ENCODE results near the gene GPC5. TPM values are rescaled to one million over a fixed set of nuclear protein-coding genes. Genes with fewer than 3 reads are reported as not detected.

GPC5 gene
- total and polyA plus RNA-seq, 2 of the 13 experiments (the other 11 are each of a cell fraction or from before 2014, with no cell fraction given): 0.02 to 0.07 TPM

DNA sequence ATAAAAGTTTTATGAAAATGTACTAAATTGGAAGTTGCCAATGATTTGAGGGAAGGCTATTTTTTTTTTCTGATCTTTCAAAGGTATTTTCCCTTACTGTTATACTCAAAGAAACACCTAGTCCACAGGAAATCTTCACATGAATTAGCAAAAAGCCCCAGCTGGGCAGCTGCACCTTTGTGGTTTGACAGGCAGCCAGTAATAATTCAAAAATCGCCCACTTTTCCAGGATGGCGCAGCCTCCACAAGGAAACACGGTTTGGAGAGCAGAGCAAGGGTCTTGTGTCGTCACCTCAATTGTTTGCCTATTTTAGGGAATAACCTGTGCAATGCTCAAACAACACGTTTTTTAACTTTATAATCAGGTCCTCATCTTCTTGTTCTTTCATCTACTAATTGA is 1503.3 kb downstream of the GPC5 start (continued):
- TF ChIP-seq, protein P1, sequence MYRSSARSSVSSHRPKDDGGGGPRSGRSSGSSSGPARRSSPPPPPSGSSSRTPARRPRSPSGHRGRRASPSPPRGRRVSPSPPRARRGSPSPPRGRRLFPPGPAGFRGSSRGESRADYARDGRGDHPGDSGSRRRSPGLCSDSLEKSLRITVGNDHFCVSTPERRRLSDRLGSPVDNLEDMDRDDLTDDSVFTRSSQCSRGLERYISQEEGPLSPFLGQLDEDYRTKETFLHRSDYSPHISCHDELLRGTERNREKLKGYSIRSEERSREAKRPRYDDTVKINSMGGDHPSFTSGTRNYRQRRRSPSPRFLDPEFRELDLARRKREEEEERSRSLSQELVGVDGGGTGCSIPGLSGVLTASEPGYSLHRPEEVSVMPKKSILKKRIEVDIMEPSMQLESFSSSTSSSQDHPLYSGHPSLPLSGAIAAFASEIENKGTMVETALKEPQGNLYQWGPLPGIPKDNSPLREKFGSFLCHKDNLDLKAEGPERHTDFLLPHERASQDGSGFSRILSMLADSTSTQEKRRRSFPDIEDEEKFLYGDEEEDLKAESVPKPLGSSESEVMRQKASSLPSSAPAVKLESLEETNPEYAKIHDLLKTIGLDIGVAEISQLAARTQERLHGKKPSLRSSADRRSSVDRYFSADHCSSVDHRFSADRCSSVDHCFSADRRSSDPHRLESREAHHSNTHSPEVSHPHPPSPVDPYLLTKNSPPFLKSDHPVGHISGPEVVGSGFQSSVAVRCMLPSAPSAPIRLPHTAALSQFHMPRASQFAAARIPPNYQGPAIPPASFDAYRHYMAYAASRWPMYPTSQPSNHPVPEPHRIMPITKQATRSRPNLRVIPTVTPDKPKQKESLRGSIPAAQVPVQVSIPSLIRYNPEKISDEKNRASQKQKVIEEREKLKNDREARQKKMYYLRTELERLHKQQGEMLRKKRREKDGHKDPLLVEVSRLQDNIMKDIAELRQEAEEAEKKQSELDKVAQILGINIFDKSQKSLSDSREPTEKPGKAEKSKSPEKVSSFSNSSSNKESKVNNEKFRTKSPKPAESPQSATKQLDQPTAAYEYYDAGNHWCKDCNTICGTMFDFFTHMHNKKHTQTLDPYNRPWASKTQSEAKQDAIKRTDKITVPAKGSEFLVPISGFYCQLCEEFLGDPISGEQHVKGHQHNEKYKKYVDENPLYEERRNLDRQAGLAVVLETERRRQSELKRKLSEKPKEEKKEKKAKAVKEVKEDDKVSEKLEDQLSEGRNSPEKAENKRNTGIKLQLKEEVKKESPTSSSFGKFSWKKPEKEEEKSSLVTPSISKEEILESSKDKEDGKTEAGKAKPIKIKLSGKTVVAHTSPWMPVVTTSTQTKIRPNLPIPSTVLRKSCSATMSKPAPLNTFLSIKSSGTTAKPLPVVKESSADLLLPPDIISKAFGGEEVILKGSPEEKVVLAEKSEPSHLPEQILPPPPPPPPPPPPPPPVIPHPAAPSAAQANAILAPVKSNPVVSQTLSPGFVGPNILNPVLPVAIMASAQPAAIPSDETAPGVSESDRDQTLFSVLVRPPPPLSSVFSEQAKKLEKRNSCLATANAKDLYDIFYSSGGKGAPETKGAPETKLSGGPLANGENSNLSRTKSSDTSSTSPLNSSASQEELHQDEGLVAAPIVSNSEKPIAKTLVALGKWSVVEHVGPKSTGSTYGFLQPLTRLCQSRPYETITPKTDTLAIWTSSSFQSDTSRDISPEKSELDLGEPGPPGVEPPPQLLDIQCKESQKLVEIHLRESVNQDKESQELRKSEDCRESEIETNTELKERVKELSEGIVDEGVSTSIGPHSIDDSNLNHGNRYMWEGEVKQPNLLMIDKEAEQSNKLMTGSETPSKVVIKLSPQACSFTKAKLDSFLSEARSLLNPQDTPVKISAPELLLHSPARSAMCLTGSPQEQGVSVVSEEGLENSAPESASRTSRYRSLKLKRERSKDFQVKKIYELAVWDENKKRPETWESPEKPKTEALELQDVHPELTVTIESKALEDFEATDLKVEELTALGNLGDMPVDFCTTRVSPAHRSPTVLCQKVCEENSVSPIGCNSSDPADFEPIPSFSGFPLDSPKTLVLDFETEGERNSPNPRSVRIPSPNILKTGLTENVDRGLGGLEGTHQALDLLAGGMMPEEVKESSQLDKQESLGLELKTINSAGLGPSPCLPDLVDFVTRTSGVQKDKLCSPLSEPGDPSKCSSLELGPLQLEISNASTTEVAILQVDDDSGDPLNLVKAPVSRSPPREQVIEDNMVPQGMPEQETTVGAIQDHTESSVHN (CRISPR knock-in tag; IDR thresholded peaks at IDR 0.05): no peak
- TF ChIP-seq CREM (IDR thresholded peaks at IDR 0.05) (no peak), CREM (CRISPR knock-in tag; IDR thresholded peaks at IDR 0.05) (no peak), NFIC (IDR thresholded peaks at IDR 0.05; ENCODE audit: low read length) (no peak)

GRCh38 chr13:92912629-92913028 is 1514.2 kb downstream of the GPC5 start:
- Histone ChIP-seq H3K27me3 (ENCODE audit: control insufficient read depth in 1 of 2, insufficient read depth in 2 of 2, low read length in 2 of 2) (0 out of 5 replicates have a peak, but pooled peaks cover 0 to 3% of the 10 kb centered on the region in 2 experiments), H3K9me3 (ENCODE audit: low read length) (no peaks in the 10 kb centered on the region), H3K27ac (ENCODE audit: extremely low read length, insufficient read depth, low read length) (no peak overlapping the region), H3K9ac (ENCODE audit: insufficient read depth, low read depth, low read length) (no peak overlapping the region), H3K4me1 (ENCODE audit: insufficient read depth, low read length) (no peaks in the 10 kb centered on the region), H2AFZ (ENCODE audit: low read length) (no peak overlapping the region), H3K4me3 (replicated peaks in 1 of 3; ENCODE audit: insufficient read depth in 1 of 3, low read depth in 2 of 3, low read length in 3 of 3) (no peak overlapping the region), H3K36me3 (replicated peaks in 1 of 2; ENCODE audit: control insufficient read depth in 1 of 2, insufficient read depth in 2 of 2, low read length in 2 of 2) (no peaks in the 10 kb centered on the region), H4K20me1 (ENCODE audit: insufficient read depth, low read length) (no peaks in the 10 kb centered on the region; the same call in 1 of the 2 replicates), H3K79me2 (ENCODE audit: insufficient read depth, low read length) (no peaks in the 10 kb centered on the region), H3K4me2 (ENCODE audit: low read depth, low read length) (no peak overlapping the region)
- BruUV-seq (replicated peaks): no TSS peak
- DNase-seq (ENCODE audit: low spot score): no peak
- FAIRE-seq: no peak
- ChIA-PET CTCF (ENCODE audit: low intra/inter-chr PET ratio, low total read pairs) (no interaction called here), POLR2A (no interaction called here)
- TF ChIP-seq MYC (CRISPR knock-in tag; IDR thresholded peaks at IDR 0.05; ENCODE audit: borderline replicate concordance) (no peak), IKZF4 (CRISPR knock-in tag; IDR thresholded peaks at IDR 0.05; ENCODE audit: borderline replicate concordance, low read depth, not compliant biosample characterization) (no peak), SSRP1 (CRISPR knock-in tag; IDR thresholded peaks at IDR 0.05) (no peak), ELF4 (CRISPR knock-in tag; IDR thresholded peaks at IDR 0.05; ENCODE audit: borderline replicate concordance) (no peak), ZNF354B (CRISPR knock-in tag; IDR thresholded peaks at IDR 0.05) (no peak), RBM22 (optimal IDR thresholded peaks at IDR 0.05; ENCODE audit: low read length) (no peak), SETDB1 (CRISPR knock-in tag; IDR thresholded peaks at IDR 0.05; ENCODE audit: borderline replicate concordance) (no peak), XRCC5 (optimal IDR thresholded peaks at IDR 0.05; ENCODE audit: low read length) (no peak), AGO2 (optimal IDR thresholded peaks at IDR 0.05; ENCODE audit: low read depth, low read length) (no peak)
- TF ChIP-seq, protein P2, sequence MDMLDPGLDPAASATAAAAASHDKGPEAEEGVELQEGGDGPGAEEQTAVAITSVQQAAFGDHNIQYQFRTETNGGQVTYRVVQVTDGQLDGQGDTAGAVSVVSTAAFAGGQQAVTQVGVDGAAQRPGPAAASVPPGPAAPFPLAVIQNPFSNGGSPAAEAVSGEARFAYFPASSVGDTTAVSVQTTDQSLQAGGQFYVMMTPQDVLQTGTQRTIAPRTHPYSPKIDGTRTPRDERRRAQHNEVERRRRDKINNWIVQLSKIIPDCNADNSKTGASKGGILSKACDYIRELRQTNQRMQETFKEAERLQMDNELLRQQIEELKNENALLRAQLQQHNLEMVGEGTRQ (IDR thresholded peaks at IDR 0.05; ENCODE audit: low read depth, low read length): no peak
- TF ChIP-seq, protein P2 (CRISPR knock-in tag; IDR thresholded peaks at IDR 0.05; ENCODE audit: borderline replicate concordance): no peak
- intact Hi-C loops (cut with micrococcal nuclease; ENCODE audit: unreplicated experiment) (no loop called here), in situ Hi-C loops (cut with HindIII; ENCODE audit: extremely low pct_ligation_motif_present, low pct_unique_long_range_greater_than_20kb) (no loop called here)
- no peak for ATAC-seq
- 7% methylated on average over 1 of the region's 1 CpG for WGBS (ENCODE audit: low lambda C conversion rate)

Measured in HepG2 (cell line).